Left forelimb (tissue), 1 donor: Measurements from ENCODE around the gene C6orf52.
"Not testable (repeated sequence)": the region's sequence is repeated elsewhere in the genome, so short reads cannot be mapped to it uniquely, and the experiment has no call there.

Experiments used
- DNase-seq: peaks from one replicate; pipeline ENCODE4 v3.0.0-alpha.2; 2018; ENCODE audit warnings: low spot score

C6orf52 gene

GRCh38 chr6:10695086-10695657, 756 bp upstream of the C6orf52 start:
- DNase-seq = no peak

- no peak for DNase-seq
These were observed 1.4 kb downstream of the C6orf52 start for GRCh38 chr6:10692965-10693538.

DNA sequence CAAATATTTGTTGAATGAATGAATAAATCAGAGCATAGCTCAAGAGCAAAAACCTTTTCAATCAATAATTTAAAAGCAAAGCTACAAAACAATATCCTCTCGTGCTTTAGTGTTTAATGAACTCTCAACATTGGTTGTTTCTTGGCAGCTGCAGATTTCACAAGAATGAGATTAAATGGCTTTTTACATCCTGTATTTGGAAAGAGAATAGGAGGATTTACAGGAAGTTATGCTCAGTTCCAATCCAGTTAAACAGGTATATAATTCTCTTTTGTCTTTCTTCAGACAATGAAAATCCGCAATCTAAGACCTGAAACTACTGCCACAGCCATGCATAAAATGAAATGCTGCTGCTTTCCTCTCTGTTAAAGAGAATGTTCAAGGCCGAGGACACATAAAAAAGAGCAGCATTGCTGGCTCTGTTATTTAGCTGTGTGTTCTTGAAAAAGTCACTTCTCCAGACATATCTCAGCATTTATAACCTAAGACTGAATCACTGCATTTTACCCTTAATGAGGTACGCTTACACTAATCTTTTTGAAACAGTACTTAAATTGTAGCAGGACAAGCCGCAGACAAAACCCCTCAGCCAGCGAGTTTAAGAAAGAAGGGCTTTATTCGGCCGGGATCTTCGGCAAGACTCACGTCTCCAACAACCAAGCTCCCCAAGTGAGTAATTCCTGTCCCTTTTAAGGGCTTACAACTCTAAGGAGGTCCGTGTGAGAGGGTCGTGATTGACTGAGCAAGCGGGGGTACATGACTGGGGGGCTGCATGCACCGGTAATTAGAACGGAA, 3.6 kb downstream of the C6orf52 start:
- DNase-seq = no peak

- no peak for DNase-seq
These were observed 6.8 kb downstream of the C6orf52 start for GRCh38 chr6:10687582-10687981.

- no peak for DNase-seq
These were observed 7.5 kb downstream of the C6orf52 start for GRCh38 chr6:10686901-10687300.

DNA sequence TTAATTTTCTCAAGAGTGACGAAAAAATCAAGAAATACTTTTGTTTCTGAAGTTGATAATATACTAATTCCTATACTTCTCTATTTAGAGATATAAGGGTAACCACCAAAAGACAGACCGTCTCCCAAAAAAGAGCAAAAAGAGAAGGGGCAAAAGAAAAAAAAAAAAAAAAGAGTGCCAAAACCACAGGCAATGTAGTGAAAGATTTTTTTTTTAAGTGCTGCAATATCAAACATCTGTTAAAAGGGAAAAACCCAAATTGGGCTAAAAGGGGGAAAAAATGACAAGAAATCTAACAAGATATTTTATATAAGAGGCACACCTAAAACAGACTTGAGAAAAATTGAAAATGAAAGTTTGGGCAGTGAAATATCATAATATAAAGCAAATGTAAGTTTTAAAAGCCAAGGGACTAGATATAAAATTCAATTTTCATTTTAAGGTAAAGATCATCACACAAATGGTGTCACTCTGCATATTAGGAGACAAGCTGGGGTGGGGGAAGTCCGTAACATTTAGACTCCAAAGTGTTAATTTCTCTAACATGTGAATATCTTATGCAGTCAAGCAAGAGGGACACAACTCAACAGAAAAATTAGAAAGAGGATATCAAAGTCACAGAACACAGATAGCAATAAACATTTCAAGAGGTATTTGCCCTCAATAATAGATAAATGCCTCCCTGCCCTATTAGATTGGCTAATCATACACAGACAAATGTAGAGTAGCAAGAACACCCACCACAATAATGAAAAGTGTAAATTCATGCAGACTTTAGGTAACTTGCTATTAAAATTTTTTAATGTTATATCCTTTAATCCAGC, 9.1 kb downstream of the C6orf52 start:
- DNase-seq = no peak

DNA sequence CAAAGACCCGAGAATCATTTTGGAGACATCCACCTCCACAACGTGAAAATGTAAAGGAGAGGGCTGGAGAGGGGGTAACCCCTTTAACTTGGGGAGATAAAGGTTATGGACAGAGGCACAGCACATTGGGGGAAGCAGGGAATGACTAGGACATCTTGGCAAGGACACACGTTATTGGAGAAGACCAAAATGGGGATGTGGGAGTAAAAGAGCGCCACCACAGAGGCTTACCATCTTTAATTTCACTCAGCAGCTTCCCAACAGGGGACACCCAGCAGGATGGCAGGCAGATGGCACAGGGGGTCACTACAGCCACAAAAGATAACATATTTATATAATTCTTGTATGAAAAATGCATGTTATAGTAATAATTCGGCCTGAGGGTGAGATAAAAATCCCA, 9.8 kb downstream of the C6orf52 start:
- DNase-seq = no peak

GRCh38 chr6:10682355-10682988, 11.9 kb downstream of the C6orf52 start:
- no peak for DNase-seq

- DNase-seq = no peak
These were observed 12.6 kb downstream of the C6orf52 start for GRCh38 chr6:10681795-10682194.

GRCh38 chr6:10678456-10678855, 16.0 kb downstream of the C6orf52 start:
- no peak for DNase-seq

DNA sequence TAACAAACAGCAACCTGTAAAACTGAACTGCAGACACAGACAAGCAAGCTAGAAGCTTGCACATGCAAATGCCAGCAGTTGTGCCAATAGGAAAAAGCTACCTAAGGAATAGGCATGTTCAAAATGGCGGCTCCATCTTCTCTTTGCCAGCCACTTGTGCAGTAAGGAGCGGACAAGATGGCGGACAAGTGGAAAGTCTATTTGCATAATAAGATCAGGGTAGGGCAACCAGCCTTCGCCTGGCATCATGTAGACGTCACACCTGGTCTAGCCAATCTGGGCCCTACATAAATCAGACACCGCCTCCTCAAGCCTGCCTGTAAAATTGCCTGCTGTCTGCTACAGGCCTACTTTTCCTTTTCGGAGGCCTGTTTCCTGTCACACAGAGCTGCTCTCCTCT, 18.0 kb downstream of the C6orf52 start:
- no peak for DNase-seq

DNA sequence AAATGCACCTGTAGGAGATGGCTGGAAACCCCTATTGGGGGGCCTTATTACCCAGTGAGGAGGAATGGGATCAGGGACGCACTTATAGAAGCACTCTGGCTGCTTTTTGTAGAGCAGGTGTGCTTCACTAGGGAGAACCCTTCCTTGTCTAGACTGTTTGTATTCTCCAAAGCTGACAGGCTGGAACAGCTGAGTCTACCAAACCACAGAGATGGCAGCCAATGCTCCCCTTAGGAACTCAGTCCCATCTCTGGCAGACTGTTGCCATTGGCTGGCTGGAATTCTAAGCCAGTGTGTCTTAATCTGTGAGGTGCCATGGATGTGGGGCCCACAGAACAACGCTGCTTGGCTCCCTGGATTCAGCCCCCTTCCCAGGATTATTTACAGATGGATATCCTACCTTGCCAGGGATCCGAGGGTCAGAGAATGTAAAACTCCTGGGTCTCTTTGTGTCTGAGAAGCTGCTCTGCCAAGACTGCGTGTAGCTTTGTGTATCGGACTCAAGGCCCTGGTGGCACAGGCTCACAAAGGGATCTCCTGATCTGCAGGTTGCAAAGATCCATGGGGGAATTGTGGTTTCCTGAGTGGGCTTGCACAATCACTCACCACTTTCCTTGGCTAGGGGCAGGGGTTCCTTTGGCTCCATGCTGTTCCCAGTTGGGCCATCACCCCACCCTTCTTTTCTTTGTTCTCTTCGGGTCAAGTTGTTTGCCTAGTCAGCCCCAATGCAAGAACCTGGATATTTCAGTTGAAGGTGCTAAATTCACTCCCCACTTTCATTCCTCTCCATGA, 26.1 kb downstream of the C6orf52 start:
- DNase-seq = no peak

- not testable (repeated sequence) for DNase-seq
These were observed 28.8 kb downstream of the C6orf52 start for GRCh38 chr6:10665595-10665994.

- no peak for DNase-seq
These were observed 31.7 kb downstream of the C6orf52 start for GRCh38 chr6:10662742-10663141.

- no peak for DNase-seq
These were observed 32.2 kb downstream of the C6orf52 start for GRCh38 chr6:10662207-10662606.

GRCh38 chr6:10660431-10661191, 33.8 kb downstream of the C6orf52 start:
- not testable (repeated sequence) for DNase-seq

- no peak for DNase-seq
These were observed 34.6 kb downstream of the C6orf52 start for GRCh38 chr6:10659699-10660348.

DNA sequence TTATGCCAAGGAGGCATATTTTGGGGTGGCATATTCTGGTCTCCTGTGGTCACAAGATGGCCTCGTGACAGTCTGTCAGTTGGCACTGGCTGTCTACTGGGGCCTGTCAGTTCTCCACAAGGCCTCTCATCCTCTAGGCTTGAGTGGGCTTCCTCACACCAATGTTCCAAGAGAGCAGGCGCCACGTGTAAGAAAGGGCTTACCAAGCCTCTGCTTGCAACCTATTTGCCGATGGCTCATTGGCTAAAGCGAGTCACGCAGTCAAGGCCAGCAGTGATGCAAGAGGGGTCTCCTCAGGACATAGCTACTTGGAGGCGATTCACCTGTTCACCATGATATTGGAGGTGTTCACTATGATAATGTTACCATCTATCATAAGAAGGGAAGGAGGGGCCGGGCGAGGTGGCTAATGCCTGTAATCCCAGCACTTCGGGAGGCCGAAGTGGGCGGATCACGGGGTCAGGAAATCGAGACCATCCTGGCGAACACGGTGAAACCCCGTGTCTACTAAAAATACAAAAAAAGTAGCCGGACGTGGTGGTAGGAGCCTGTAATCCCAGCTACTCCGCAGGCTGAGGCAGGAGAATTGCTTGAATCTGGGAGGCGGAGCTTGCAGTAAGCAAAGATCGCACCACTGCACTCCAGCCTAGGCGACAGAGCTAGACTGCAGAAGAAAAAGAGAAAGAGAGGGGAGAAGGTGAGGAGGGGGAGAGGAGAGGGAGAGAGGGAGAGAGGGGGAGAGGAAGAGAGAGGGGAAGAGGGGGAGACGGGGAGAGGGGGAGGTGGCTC, 35.3 kb downstream of the C6orf52 start:
- DNase-seq = no peak

- DNase-seq = no peak
These were observed 38.8 kb downstream of the C6orf52 start for GRCh38 chr6:10655508-10656055.
